GM12891 (cell line): Measurements from ENCODE around the gene FGF18.

Source experiments
- DNase-seq: peaks from one replicate; pipeline ENCODE4 v3.0.0; 2011; ENCODE audit warnings: low spot score; ENCODE audit not compliant: insufficient read length
- FAIRE-seq: peaks from 2 replicates; lab custom pipeline; 2011; peaks lifted over from hg19 to GRCh38; lab: Jason Lieb, UNC
- PAX5 ChIP-seq: IDR thresholded peaks from 2 replicates; pipeline ENCODE4 v1.6.1; 2011; ENCODE audit warnings: low read length, moderate library complexity, mild to moderate bottlenecking; ENCODE audit not compliant: insufficient read depth, severe bottlenecking
- POLR2A ChIP-seq: IDR thresholded peaks from 2 replicates; pipeline ENCODE4 v1.6.1; 2011; ENCODE audit warnings: low read depth, low read length, control low read depth
- POLR2AphosphoS5 ChIP-seq: IDR thresholded peaks from 2 replicates; pipeline ENCODE4 v1.6.1; 2011; ENCODE audit warnings: low read depth, low read length, control low read depth
- POU2F2 ChIP-seq: IDR thresholded peaks from 2 replicates; pipeline ENCODE4 v1.6.1; 2011; ENCODE audit warnings: low read depth, mild to moderate bottlenecking, control low read depth, low read length, moderate library complexity
- SPI1 ChIP-seq: IDR thresholded peaks from 2 replicates; pipeline ENCODE4 v1.6.1; 2011; ENCODE audit warnings: low read depth, low read length, control low read depth
- TAF1 ChIP-seq: IDR thresholded peaks from 2 replicates; pipeline ENCODE4 v1.6.1; 2011; ENCODE audit warnings: low read depth, low read length, control low read depth

Gene FGF18

GRCh38 chr5:171422902-171423663, 3.6 kb downstream of the FGF18 start:
- DNase-seq (no peak), FAIRE-seq (no peak)
- TF ChIP-seq POLR2A, result no peak
- no peak for TF ChIP-seq POU2F2
- no peak for TF ChIP-seq POLR2AphosphoS5
- no peak for TF ChIP-seq TAF1
- TF ChIP-seq PAX5, result no peak
- no peak for TF ChIP-seq SPI1

- no peak for DNase-seq
- FAIRE-seq, result no peak
- TF ChIP-seq POLR2AphosphoS5, result no peak
- no peak for TF ChIP-seq PAX5
- no peak for TF ChIP-seq POLR2A
- no peak for TF ChIP-seq SPI1
- no peak for TF ChIP-seq POU2F2
- no peak for TF ChIP-seq TAF1
Observed at GRCh38 chr5:171424726-171425125, 5.3 kb downstream of the FGF18 start.

GRCh38 chr5:171425596-171426244, 6.3 kb downstream of the FGF18 start:
- TF ChIP-seq SPI1 (no peak), POU2F2 (no peak), POLR2A (no peak), PAX5 (no peak), TAF1 (no peak), POLR2AphosphoS5 (no peak)
- FAIRE-seq, result no peak
- DNase-seq, result no peak

GRCh38 chr5:171426266-171426665, 6.8 kb downstream of the FGF18 start:
- no peak for TF ChIP-seq TAF1
- no peak for TF ChIP-seq POU2F2
- TF ChIP-seq PAX5, result no peak
- no peak for TF ChIP-seq POLR2A
- no peak for TF ChIP-seq SPI1
- no peak for TF ChIP-seq POLR2AphosphoS5
- no peak for DNase-seq
- FAIRE-seq, result no peak

- no peak for DNase-seq
- no peak for FAIRE-seq
- no peak for TF ChIP-seq PAX5
- TF ChIP-seq POLR2A, result no peak
- TF ChIP-seq TAF1, result no peak
- no peak for TF ChIP-seq POLR2AphosphoS5
- TF ChIP-seq POU2F2, result no peak
- TF ChIP-seq SPI1, result no peak
Observed at GRCh38 chr5:171426680-171427079, 7.2 kb downstream of the FGF18 start.

GRCh38 chr5:171427318-171428167, 8.1 kb downstream of the FGF18 start:
- DNase-seq (no peak), FAIRE-seq (no peak)
- TF ChIP-seq PAX5, result no peak
- TF ChIP-seq SPI1, result no peak
- no peak for TF ChIP-seq TAF1
- TF ChIP-seq POU2F2, result no peak
- no peak for TF ChIP-seq POLR2AphosphoS5
- no peak for TF ChIP-seq POLR2A

GRCh38 chr5:171428168-171428696, 8.8 kb downstream of the FGF18 start:
- FAIRE-seq, result no peak

GRCh38 chr5:171428809-171429542, 9.5 kb downstream of the FGF18 start:
- DNase-seq, result no peak
- TF ChIP-seq POU2F2 (no peak), POLR2AphosphoS5 (no peak), SPI1 (no peak), TAF1 (no peak), PAX5 (no peak), POLR2A (no peak)
- no peak for FAIRE-seq

More at GRCh38 chr5:171428168-171428696, 8.8 kb downstream of the FGF18 start:
- TF ChIP-seq TAF1 (no peak), POLR2A (no peak), SPI1 (no peak), PAX5 (no peak), POLR2AphosphoS5 (no peak), POU2F2 (no peak)
- no peak for DNase-seq
